Mononuclear cell (primary cell): Measurements from ENCODE around the gene APCDD1L. TPM values are rescaled to one million over a fixed set of nuclear protein-coding genes. Genes with fewer than 3 reads are reported as not detected.

ENCODE experiments used
- H3K27me3 ChIP-seq: 2 replicates; pipeline ENCODE4 v1.6.0; 2011; ENCODE audit warnings: low read length, control low read depth; ENCODE audit not compliant: insufficient read depth
- H3K4me1 ChIP-seq: 2 replicates; pipeline ENCODE4 v1.5.1; 2011; ENCODE audit warnings: mild to moderate bottlenecking, low read length, control low read depth; ENCODE audit not compliant: insufficient read depth
- H3K4me3 ChIP-seq: 2 replicates; pipeline ENCODE4 v1.5.1; 2011; ENCODE audit warnings: mild to moderate bottlenecking, low read length, moderate library complexity
- H3K9me3 ChIP-seq: 2 replicates; pipeline ENCODE4 v1.5.1; 2011; ENCODE audit warnings: low read depth, mild to moderate bottlenecking, control low read depth, low read length
- total RNA-seq: library from RNA; depleted of rRNA; stranded (reverse); fragments of >200 nt; gene quantifications from one replicate; pipeline ENCODE4 v1.2.3, GENCODE V29; 2012

Gene APCDD1L
- total RNA-seq, 1 donor: not detected

DNA sequence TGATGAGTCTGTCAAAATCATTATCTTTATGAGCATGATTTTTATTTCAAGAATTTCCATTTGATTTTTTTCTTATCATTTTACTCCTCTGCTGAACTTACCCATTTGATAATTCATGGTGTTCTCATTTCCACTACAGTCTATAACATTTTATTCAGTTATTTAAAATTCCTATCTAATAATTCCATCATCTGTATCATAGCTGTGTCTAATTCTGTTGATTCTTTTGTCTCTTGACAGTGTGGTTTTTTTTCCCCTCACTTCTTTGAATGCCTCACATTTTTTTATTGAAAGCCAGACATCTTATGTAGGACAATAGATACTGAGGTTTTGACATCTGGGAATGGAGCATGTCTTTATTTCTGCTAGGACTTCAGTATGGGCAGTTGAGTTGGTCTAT, 16.5 kb upstream of the APCDD1L start:
- no peaks in the 10 kb centered on the region for H3K27me3 ChIP-seq
- no peaks in the 10 kb centered on the region for H3K4me1 ChIP-seq
- H3K4me3 ChIP-seq: no peak overlapping the region
- peaks cover 17% of the 10 kb centered on the region for H3K9me3 ChIP-seq

DNA sequence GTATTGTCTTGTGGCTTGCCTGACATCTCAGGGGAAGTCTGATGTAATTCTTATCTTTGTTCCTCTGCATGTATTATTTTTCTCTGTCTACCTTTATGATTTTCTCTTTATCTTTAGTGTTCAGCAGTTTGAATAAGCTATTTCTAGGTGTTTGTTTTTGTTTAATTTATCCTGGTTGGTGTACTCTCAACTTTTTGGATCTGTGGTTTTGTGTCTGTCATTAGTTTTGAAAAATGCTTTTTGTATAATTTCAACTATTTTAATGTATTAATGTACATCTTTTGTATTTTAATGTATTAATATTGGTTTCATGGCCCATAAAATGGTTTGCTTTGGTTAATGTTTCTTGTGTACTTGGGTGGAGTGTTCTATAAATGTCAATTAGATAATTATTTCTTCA, 15.9 kb upstream of the APCDD1L start:
- Histone ChIP-seq H3K4me1 (no peaks in the 10 kb centered on the region), H3K27me3 (no peaks in the 10 kb centered on the region), H3K4me3 (no peak overlapping the region), H3K9me3 (peaks cover 22% of the 10 kb centered on the region)

DNA sequence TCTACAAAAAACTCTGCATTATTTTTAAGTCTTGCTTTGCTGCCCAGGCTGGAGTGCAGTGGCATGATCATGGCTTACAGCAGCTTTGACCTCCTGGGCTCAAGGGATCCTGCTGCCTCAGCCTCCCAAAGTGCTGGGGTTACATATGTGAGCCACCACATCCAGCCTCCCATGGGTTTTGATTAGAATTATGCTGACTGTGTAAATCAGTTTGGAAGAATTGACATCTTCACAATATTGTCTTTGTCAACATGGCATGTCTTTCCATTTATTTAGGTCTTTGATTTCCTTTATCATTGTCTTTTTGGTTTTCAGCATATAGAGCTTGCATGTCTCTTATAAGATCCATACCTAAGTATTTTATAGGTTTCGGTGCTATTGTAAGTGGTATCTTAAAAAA, 13.2 kb upstream of the APCDD1L start:
- H3K9me3 ChIP-seq: peaks cover 22% of the 10 kb centered on the region
- no peak overlapping the region for H3K4me3 ChIP-seq
- no peaks in the 10 kb centered on the region for H3K27me3 ChIP-seq
- no peaks in the 10 kb centered on the region for H3K4me1 ChIP-seq

DNA sequence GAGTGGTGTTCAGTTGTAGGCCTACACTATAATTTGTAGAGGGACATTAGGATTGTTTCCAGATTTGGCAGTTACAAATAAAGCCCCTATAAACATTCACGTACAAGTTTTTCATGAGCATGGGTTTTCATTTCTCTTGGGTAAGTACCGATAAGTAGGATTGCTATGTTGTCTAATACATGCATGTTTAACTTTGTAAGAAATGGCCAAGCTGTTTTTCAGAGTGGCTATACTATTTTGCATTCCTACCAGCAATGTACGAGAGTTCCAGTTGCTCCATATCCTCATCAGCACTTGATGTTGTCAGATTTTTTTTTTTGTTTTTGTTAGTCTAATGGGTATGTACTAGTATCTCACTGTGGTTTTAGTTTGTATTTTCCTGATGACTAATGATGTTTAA, 11.2 kb upstream of the APCDD1L start:
- Histone ChIP-seq H3K27me3 (no peaks in the 10 kb centered on the region), H3K4me3 (no peak overlapping the region), H3K9me3 (peaks cover 12% of the 10 kb centered on the region), H3K4me1 (no peaks in the 10 kb centered on the region)

DNA sequence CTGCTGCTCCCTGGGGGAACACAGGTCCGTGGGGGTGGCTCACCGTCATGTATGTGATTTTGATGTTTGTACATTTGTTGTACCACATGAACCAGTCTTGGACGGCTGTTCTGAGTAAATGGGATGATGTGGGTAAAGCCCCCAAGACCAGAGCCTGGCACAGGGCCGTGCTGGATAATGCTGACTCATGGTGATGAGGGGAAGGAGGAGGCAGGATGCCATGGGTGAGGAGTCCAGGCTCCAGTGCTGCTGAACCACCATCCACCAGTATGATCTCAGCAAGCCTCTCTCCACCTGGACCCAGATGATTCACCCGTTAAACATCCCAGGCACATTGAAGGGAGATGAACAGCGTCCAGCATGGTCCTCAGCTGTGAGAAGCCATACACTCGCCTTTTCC, 9.6 kb upstream of the APCDD1L start:
- Histone ChIP-seq H3K4me3 (no peak overlapping the region), H3K9me3 (peaks cover 4% of the 10 kb centered on the region), H3K27me3 (no peaks in the 10 kb centered on the region), H3K4me1 (no peaks in the 10 kb centered on the region)

DNA sequence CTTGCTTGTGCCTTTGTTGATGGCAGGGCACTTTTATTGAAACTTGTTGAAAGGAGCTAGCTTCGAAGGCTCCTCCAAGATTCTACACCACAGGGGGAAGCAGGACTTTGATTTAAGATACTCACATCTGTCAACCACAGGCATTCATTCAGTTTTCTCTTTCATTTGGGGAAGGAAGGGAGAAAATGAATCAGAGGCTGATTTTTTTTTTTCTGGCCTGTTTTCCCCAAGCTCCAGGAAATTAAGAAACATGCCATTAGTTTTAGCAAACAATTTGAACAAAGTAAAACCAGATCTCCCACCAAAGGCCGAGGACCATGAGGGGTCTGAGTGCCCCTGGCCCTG, 8.7 kb upstream of the APCDD1L start:
- Histone ChIP-seq H3K9me3 (peaks cover 4% of the 10 kb centered on the region), H3K27me3 (no peaks in the 10 kb centered on the region), H3K4me1 (no peaks in the 10 kb centered on the region), H3K4me3 (no peak overlapping the region)

DNA sequence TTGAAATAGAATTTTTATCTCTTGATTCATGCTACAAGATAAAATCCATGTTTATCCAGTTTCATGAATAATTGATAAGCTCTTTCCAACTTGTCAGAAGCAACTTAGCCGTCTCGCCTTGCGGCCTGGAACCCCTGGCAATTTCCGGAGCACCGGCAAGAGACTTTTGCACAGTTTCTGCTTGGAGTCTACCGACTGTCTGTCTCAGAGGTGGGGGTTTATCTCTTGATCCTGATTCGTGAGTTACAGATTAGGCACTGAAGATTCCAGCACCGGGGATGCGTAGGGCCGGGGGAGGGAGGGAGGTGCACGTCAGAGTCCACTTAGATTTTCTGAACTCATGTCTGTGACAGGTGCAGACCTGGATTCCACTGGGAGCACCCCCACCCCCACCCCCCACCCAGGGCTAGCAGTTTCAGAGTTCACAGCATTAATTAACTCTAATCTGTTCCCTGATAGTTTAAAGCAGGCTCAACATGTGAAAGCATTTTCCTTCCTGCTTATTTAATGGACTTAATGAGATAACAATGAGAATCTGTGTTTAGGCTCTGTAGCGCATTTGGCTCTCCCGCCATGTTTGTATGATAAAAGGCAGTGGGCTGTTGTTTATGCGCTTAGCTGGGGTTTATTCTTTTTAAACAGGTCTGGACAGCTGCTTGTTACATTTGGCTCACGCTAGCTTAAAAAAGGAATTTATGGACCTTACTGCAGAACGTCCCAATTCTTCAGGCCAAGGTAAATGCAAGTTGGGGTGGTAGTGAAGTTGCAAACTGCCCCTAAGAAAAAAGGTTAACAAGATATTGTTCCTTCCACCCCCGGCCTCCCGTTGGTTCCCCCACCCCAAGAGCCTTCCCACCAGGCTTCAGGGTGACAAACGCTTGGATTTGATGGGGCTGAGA, 8.1 kb upstream of the APCDD1L start:
- Histone ChIP-seq H3K4me1 (no peaks in the 10 kb centered on the region), H3K4me3 (no peak overlapping the region), H3K9me3 (peaks cover 4% of the 10 kb centered on the region), H3K27me3 (no peaks in the 10 kb centered on the region)

DNA sequence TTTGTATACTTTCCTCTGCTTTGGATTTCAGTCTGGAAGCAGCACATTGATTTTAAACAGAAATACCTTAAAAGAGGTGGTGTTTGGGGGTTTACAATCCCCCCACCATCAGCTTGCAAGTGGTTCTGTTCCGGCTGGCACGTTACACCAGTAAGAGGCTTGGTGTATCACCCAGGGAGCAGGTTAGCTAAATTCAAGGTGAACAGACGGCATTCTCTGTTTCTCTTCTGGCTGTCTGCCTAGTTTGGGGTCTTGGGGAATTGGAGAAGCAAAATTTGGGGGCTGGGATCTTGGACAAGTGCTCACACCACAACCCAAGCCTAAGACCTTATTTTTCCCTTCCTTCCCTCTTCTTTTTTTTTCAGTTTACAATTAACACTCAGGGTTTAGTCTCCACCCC, 7.5 kb upstream of the APCDD1L start:
- H3K27me3 ChIP-seq: no peaks in the 10 kb centered on the region
- H3K4me3 ChIP-seq: no peak overlapping the region
- H3K4me1 ChIP-seq: no peaks in the 10 kb centered on the region
- H3K9me3 ChIP-seq: peaks cover 4% of the 10 kb centered on the region

DNA sequence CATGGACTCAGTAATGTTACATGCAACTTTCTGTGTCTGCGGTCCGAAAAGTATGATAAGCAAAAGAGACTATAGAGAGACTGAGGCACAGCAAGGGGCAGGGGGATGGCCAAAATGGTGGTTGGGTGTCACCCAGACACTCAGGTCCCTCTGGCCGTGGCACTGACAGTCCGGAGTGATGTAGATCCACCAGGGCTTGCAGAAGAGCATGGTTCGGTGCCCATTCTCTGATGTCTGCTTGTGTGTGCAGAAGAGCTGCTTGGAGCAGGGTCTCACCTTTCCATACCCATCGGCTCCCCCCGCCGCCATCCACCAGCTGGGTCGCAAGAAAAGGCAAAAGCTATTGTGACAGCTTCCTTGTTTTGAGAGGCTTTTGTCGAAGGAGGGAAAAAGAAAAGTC, 6.6 kb upstream of the APCDD1L start:
- Histone ChIP-seq H3K9me3 (peaks cover 4% of the 10 kb centered on the region), H3K27me3 (no peaks in the 10 kb centered on the region), H3K4me3 (no peak overlapping the region), H3K4me1 (no peaks in the 10 kb centered on the region)

DNA sequence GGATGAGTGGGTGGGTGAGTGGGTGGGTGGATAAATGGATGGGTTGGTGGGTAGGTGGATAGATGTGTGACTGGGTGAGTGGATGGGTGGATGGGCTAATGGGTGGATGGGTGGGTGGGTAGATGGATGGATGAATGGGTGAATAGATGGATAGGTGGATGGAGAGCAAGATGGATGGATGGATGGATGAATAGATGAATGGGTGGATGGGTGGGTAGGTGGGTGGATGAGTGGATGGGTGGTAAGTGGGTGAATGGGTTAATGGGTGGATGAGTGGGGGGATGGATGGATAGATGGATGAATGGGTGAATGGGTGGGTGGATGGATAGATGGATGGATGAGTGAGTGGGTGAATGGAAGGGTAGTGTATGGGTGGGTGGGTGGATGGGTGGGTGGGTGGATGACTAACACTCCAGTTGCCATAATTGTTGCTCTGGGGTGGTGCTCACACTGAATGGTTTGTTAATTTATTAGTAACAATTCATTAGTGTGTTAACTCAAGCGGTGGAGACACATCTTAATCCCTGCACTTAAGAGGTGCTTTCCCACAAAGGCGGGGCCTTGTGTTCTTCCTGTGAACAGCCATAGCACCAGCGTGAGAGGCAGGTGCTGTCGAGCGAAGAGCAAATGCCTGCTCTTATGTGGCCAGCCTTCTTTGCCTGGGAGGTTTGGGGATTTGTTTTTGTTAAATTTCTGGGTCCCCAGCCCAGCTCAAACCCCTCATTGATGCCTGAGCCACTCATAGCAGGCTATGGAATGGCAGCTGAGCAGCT, 4.9 kb upstream of the APCDD1L start:
- peaks cover 3% of the 10 kb centered on the region for H3K27me3 ChIP-seq
- H3K9me3 ChIP-seq: no peaks in the 10 kb centered on the region
- H3K4me3 ChIP-seq: no peak overlapping the region
- H3K4me1 ChIP-seq: no peaks in the 10 kb centered on the region

DNA sequence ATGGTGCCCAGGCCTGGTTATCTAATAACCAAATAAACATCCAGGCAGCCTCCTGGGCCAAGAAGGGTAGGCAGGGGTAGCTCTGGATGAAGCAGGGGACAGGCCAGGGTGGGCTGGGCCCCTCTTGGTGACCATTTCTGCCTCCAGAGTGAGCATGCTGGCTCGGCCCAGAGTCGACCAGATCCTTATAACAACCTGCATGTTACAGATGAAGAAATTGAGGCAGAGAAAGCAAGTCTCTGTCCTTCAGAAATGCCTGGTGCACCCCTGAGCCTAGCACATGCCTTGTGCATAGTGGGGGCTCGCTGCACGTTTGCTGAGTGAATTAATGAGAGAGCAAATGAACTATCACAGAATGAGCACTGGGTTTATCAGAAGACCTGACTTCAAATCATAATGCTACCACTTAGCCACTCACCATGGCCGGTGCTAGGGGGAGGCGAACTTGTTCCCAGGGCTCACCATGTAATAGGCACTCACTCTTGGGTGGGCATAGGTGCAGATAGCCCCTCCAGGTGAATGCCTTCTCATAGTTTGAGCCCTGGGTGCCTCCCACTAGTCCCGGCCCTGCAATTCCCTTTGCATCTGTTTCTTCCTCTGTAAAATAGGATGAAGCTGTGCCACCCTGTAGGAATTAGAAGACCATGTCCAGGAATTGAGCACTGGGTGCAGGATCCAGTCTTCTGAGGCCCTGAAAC, 3.8 kb upstream of the APCDD1L start:
- peaks cover 6% of the 10 kb centered on the region for H3K27me3 ChIP-seq
- no peak overlapping the region for H3K4me3 ChIP-seq
- no peaks in the 10 kb centered on the region for H3K9me3 ChIP-seq
- H3K4me1 ChIP-seq: no peaks in the 10 kb centered on the region

DNA sequence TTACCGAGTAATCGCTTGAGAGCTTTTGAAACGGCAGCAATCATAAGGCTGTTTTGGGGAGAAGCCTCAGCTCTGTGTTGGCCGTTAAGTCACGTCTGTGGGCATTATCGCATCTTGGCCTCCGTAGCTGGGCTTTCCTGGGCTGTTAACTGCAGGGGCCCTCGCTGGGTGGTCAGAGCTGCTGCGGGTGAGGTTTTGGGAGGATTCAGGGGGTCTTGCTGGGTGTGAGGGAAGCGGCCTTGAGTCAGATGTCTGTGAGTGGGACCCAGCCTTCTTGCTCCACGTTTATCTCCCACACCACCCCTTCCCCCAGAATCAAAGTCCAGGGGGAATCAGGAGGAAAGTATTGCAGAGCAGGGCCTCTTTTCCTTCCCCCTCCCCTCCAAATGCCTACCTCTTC, 3.2 kb upstream of the APCDD1L start:
- peaks cover 13% of the 10 kb centered on the region for H3K27me3 ChIP-seq
- no peaks in the 10 kb centered on the region for H3K9me3 ChIP-seq
- no peak overlapping the region for H3K4me3 ChIP-seq
- H3K4me1 ChIP-seq: no peaks in the 10 kb centered on the region

DNA sequence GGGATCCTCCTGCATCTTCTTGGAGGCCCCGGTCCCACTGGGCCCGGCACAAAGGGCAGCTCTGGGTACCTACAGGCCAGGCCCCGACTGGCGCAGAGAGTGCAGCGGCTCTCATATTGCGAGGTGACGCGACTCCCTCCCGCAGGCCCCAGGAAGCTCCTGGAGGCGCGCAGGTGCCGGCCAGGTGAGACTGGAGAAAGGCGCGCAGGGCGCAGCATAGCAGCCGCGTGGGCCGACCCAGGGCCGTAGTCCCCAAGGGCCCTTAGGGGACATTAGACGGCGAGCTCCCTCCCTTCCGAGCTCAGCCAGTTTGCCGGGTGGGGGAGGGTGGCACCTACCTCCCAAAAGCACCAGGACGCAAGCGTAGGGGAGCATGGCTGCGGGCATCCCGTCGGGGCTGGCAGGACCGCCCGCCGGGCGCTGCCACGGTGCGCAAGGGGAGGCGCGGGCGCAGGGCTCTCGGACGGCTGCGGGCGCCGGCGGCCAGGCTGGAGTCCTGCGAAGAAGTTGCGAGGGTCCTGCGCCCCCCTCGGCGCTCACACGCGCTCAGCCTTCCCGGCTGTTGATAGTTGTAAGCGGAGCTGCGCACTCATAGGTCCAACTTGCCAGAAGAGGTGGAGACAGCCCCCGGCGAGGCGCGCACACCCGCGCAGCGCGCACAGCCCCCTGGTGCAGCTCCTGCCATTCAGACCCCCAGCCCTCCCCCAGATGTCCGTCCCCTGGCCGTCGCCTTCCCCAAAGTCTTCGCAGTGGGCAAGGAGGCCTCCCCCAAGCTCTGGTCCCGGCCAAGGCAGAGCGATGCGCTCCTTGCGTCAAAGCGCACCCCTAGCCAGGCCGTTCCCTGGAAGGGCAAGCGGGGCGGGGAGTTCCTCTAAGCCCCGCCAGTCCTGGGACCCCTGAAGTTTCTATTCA, 622 bp downstream of the APCDD1L start:
- no peaks in the 10 kb centered on the region for H3K9me3 ChIP-seq
- no peak overlapping the region for H3K4me3 ChIP-seq
- no peaks in the 10 kb centered on the region for H3K4me1 ChIP-seq
- H3K27me3 ChIP-seq: peaks cover 14% of the 10 kb centered on the region

DNA sequence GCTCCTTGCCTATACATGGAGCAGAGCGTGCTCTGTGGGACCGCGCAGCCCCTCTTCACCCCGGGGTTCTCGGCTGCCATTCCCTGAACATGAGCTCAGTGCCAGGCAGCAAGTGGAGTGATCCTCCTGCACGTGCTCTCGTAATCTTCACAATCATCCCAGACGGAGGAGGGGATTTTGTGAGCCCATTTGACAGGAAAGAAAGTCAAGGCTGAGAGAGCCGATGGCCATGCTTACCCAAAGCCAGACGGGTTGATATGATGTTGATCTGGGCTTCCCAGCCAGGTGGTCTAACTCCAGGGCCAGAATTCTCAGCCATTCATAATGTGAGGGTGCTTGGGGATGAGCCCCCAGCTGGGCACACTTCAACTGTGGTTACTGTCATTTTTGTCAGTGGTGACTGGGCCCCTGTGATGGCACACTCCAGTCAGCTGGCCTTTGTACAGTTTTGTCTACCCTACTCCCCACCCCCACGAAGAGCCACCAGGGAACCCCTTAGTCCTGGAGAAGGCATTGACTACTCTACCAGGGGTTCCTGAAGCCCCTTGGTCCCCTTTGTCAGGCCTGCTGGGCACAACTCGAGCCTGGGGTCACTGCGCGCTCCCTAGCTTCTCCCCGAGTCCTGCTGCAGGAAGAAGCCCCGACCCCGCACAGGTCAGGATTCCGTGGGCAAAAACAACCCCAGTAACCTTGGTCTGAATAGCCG, 1.5 kb downstream of the APCDD1L start:
- H3K4me1 ChIP-seq: no peaks in the 10 kb centered on the region
- no peaks in the 10 kb centered on the region for H3K9me3 ChIP-seq
- H3K27me3 ChIP-seq: peaks cover 14% of the 10 kb centered on the region
- H3K4me3 ChIP-seq: no peak overlapping the region
